GM18505 (cell line): ENCODE measurements around the gene ZDHHC19.
"Not testable (repeated sequence)": the region's sequence is repeated elsewhere in the genome, so short reads cannot be mapped to it uniquely, and the experiment has no call there.

ENCODE experiments used
- ATAC-seq: cut with Tn5 transposase; IDR thresholded peaks from one replicate; pipeline ENCODE4 v1.9.1; 2021; ENCODE audit not compliant: unreplicated experiment
- POLR2A ChIP-seq: IDR thresholded peaks from 4 replicates; pipeline ENCODE4 v1.6.1; 2011; ENCODE audit warnings: borderline replicate concordance; ENCODE audit not compliant: insufficient read depth, insufficient read length; ENCODE audit errors: extremely low read depth

The ZDHHC19 gene

GRCh38 chr3:196218155-196218712 is 7.0 kb upstream of the ZDHHC19 start:
- ATAC-seq, result no peak

DNA sequence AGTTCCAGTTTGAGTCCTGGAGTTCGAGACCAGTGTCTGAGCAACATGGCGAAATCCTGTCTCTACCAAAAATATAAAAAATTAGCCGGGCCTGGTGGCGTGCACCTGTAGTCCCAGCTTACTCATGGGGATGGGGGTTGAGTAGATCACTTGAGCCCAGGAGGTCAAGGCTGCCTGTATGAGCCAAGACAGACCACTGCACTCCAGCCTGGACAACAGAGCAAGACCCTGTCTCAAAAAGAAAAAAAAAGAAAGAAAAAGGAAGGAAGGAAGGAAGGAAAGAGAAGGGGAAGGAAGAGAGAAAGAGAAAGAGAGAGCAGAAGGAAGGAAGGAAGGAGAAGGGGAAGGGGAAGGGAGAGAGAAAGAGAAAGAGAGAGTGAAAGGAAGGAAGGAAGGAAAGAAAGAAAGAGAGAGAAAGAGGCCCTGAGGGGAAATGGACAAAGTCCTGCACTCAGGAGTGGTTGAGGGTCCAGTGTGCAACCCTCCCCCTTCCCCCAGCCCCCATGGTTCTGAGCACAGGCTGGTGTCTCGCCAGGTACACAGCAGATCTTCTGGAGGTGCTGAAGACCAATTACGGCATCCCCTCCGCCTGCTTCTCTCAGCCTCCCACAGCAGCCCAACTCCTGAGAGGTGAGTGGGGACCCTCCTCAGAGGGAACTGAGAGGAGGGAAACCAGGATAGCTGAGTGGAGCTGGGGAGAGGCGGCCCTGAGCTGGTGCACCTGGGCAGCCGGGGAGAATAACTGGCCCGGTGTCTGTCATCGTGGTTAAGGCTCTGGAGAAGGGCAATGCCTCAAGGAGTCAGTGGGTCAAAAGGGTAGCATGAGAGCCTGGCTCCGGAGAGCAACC is 6.3 kb upstream of the ZDHHC19 start:
- ATAC-seq, result no peak
- TF ChIP-seq POLR2A, result no peak

More at GRCh38 chr3:196218155-196218712, 7.0 kb upstream of the ZDHHC19 start:
- no peak for TF ChIP-seq POLR2A

- ATAC-seq, result no peak
- no peak for TF ChIP-seq POLR2A
Measured at GRCh38 chr3:196216681-196217211, 5.5 kb upstream of the ZDHHC19 start.

DNA sequence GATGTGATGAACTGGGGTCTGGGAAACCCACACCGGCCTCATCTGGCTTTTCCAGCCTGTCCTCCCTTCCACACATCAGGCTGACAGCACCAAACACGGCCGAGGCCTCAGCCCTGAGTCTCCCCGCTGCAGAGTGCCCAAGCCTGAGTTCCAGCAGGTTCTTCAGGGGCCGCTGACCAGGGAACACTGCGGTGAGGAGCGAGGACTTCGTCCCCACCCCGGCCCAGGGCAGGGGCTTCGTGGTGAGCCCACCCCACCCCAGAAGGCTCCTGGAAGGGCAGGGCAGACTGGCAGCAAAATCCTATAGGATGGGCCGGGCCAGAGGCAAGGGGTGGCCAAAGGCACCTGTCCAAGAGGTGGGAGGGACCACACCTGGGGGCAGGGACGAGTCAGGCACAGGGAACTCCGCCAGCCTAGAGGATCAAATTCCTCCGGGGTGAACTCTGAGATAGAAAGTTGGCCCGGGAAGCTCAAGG is 4.9 kb upstream of the ZDHHC19 start, which contains the start of gene SLC51A:
TSS of gene SLC51A (plus strand) at position 446 of the 476 bp plus-strand sequence. CDS start 179 bp downstream, outside the sequence.
- no peak for ATAC-seq
- TF ChIP-seq POLR2A, result no peak

GRCh38 chr3:196215493-196216020 is 4.4 kb upstream of the ZDHHC19 start:
- no peak for ATAC-seq
- no peak for TF ChIP-seq POLR2A

DNA sequence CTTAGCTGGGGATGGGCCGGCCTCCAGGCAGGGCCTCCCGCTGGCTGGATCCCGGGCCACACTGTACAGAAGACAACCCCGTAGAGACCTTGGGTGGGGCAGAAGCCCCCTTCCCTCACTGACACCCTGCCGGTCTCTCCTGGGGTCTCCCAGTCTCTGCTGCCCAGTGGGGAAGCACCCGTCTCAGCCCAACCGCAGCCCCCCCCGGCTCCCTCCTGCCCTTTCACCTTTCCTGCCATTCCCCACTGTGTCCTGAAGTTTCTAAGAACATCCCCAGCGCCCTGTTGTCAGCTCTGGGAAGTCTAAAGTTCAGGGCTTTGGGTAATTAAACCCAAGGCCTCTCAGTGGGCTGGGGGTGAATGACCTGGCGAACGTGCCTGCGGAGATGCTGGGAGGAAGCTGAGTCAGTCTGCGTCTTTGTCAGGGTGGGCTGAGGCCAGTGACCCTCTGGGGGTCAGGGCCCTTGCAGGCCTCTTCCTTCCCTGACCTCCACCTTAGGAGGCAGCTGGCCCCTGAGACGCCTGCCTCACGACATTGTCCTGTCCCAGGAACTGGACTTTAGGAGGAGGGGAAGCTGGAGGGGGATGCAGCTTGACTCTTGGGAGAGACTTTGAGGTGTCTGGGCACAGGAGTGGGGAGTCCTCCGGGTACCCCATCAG is 3.7 kb upstream of the ZDHHC19 start:
- no peak for ATAC-seq
- TF ChIP-seq POLR2A, result no peak

- ATAC-seq, result not testable (repeated sequence)
Measured at GRCh38 chr3:196209944-196210672, 1.1 kb downstream of the ZDHHC19 start.

- no peak for ATAC-seq
- no peak for TF ChIP-seq POLR2A
Measured at GRCh38 chr3:196208942-196209695, 2.1 kb downstream of the ZDHHC19 start.

- no peak for TF ChIP-seq POLR2A
- ATAC-seq, result no peak
Measured at GRCh38 chr3:196207833-196208607, 3.2 kb downstream of the ZDHHC19 start.

DNA sequence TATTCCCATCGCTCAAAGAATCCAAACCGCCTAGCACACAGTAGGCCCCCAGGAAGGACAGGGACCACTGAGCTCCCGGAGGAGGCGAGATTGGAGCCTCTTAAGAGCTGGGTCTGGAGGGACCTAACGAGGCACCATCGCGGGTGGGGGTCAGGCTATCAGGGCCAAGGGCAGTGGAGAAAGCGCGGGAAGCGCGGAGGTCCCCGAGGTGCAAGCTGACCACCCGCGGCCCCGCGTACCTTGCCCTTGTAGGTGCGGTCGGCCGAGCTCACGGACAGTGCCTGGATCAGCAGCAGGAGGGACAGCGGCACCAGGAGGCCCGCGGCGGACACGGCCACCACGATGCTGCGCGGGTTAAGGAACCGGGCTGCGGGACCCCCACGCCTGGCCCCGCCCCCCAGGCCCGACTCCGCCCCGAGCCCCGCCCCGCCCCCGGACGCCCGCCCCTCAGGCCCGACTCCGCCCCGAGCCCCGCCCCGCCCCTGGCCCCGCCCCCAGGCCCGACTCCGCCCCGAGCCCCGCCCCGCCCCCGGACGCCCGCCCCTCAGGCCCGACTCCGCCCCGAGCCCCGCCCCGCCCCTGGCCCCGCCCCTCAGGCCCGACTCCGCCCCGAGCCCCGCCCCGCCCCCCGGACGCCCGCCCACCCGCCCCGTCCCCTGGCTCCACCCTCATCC is 3.9 kb downstream of the ZDHHC19 start:
- no peak for TF ChIP-seq POLR2A
- no peak for ATAC-seq

- not testable (repeated sequence) for ATAC-seq
Measured at GRCh38 chr3:196205442-196206205, 5.6 kb downstream of the ZDHHC19 start.

- ATAC-seq, result no peak
- TF ChIP-seq POLR2A, result no peak
Measured at GRCh38 chr3:196203846-196204245, 7.4 kb downstream of the ZDHHC19 start.
